GM21528 (cell line): ENCODE data around the gene ARHGAP4.

ENCODE experiments used
- ATAC-seq: cut with Tn5 transposase; IDR thresholded peaks from one replicate; pipeline ENCODE4 v1.9.1; 2021; ENCODE audit warnings: mild to moderate bottlenecking, moderate library complexity; ENCODE audit not compliant: unreplicated experiment, low FRiP score

ARHGAP4 gene

DNA sequence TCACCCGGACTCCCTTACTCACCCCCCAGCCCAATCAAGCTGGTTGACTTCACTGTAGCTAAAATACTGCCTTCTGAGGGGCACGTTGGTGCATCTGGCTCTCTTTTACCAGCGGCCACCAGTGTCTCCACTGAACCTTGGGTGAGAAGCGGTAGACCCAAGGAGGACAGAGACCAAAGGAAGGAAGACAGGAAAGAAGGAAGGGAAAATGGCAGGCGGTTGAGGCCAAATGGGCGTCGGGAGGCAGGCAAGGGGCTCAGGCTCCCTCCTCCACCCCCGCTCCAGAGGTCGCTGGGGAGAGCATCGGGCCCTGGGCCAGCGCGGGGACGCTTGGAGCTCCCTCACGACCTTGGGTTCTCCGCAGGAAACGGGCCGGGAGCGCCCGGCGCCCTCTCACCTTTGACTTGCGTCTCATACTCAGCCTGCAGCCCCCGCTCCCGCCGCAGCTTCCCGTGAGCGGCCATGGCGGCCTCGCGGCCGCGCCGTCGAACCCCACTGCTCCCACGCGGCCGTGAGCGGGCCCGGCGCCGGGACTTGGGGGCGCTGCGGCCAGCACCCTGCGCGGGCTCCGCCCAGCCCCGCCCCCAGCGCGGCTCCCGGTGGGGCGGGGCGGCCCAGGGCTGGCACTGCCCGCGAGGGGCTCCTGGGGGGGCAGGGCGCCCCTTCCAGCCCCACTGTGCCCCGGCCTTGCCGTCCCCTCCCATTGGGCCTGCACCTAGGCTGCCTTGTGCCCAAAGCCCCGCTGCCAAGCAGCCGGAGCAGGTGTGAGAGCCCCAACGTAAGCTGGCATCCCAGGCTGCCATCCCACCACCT lies at the start of gene ARHGAP4:
Gene ARHGAP4, minus strand, starts transcription at position 526 of the 813 bp plus-strand sequence. Its CDS starts 62 bp downstream, at position 464.
- no peak for ATAC-seq

DNA sequence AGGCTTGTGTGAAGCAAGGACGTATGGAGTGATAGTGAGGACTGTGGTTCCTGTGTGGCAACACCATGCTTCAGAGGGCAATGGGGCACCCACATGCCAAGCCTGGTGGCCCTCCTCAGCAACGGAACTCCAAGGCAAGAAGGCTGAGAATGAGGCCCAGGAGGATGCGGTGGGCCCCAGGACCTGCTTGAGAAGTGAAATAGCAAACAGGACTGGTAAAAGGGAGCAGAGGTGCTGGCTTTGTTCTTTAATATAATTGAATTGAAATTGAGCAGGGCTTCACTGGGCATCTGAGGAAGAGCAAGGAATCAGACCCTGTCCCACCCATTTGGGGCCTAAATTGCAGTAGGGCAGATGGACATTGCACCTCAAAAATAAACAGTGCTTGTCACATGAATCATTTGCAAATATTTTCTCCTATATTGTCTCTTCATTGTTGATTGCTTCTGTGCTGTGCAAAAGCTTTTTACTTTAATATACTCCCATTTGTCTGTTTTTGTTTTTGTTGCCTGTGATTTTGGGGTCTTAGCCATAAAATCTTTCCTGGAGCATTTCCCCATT lies 48.7 kb upstream of the ARHGAP4 start:
- ATAC-seq, result no peak

DNA sequence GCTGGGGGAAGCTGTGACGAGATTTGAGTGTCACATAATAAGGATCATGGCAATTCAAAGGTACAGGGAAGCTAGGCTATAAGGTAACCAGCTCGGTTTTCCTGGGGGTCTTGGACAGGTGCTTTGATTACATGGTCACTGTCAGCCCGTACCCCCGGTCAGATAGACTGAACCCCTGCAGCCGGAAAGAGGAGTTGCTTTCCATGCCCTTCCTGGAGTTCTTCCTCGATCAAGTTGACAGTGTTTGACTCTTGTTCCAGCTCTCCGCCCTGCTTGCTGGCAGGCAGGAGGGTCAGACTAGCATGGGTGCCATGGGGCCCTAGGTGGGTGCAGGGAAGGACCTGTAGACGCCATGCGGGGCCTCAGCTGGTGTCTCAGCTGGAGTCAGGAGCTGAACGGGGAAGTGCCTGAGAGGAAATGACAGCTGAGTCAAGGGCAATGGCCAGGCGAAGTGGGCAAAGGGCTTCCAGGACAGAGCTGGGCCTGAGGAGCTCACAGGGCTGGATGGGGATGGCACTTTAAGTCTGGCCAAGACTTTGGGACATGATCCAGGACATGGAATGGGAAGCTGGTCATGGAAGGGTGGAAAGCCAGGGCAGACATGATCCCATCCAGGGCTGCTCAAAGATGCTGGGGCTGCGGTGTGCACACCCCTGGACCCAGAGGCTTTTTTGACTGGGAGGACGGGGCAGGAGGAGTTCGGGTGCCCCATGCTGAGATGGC lies 48.1 kb upstream of the ARHGAP4 start:
- no peak for ATAC-seq

DNA sequence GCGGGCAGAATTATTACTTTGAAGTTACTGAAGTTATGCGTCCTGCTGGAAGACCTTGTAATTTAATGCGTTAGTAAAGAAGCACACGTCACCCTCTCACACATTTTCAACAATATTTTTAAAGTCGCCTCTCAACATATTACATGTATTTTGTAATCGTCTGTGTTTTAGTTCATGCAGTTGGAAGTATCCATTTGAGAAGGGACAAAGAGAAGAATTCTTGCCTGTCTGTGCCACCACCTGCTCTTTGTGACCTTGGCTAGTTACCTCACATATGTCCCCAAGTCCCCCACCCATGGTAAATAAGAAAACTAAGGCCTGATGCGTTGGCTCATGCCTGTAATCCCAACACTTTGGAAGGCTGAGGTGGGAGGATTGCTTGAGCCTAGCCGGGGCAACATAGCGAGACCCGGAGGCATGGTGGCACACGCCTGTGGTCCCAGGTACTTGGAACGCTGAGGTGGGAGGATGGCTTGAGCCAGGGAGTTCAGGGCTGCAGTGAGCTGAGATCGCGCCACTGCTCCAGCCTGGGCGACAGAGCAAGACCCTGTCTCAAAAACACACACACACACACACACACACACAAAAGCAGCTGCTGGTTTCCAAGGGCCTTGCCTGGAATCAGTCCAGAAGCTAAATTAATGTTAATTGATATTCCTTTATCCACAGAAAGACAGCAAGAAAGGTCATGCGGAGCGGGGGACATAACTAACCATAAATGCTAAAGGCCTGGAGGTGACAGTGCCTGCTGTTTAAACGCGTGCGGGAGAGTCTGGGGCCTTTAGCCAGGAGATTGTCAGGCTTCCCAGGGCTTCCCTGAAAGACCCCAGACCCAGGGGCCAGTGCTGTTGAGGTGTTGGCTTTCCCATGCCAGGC lies 47.3 kb upstream of the ARHGAP4 start:
- no peak for ATAC-seq

DNA sequence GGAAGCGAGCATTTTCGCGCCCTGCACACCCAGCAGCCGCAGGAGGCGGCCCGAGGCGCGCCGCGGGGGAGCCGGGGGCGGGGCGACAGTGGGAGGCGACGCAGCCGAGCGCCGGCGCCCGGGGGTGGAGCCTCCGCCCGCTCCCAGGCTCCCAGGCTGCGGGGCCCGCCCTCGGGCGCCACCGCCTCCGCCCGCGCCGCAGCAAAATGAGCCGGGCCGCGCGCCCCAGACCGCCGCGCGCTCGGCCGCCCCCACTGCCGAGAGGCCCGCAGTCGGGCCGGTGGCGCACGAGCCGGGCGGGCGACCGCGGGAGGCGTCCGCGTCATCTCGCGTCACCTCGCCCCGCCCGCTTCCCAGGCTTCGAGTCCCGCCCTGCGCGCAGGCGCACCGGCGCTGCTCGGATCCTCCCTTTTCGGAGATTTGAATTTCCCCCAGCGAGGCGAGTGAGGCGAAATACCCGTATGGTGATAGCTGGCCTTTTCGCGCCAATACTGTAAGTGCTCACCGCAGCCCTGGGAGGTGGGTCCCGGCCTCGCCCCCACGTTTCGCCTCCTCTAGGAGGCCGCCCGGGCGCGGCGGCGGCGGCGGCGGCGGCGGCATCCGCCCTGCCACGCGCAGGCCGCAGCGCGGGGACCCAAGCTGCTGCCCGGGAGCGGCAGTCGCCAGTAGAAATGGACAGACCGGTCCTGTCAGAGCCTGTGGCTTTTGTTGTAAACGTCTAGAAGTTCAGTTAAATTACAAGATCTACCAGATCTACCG lies 46.5 kb upstream of the ARHGAP4 start, which contains the start of gene TMEM187:
Gene TMEM187, plus strand, starts transcription at position 387 of the 759 bp plus-strand sequence. CDS start 9,309 bp downstream, outside the sequence.
- ATAC-seq, result peak; percentile 50

DNA sequence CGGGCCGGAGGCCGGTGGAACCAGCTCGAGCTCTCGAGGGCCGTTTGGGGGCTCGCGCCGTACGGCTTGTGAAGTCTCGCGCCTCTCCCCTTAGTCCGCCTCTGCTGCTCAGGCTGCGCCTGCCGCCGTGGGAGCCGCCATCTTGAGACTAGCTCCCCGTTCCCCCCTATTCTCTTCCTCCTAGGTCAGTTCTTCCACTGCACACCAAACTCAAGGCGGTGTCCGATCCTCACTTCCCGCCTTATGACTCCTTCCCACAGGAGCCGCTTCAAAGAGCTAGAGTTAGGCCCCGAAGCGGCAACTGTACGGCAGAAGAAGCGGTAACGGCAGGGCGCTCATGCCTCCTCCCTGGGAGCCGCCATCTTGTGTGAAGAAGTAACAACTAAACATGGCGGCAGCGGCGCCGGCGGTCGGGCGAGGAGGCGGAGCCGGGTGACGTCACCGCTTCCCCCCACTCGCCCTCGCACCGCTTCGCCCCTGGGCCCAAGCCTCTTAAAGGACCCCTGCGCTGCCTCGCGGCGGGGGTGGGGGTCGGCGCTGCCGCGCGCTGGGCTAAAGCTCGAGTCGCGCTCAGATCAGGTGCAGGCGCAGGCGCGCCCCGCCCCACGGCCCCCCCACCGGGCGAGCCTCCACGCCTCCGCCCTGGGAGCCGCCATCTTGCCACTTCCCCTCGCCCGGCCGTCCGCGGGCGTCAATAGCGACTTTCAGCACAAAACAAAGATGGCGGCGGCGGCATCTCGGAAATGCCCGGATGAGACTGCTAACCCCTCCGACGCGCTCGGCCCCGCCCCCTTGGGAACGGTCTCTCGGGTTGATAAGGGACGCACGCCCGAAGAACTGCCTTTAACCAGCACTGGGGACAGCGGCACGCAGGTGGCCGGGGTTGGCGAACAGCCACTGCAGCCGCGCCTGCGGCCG lies 45.6 kb upstream of the ARHGAP4 start, which contains the start of gene HCFC1:
Gene HCFC1, minus strand, starts transcription at position 369 of the 918 bp plus-strand sequence. CDS start 978 bp downstream, outside the sequence.
- peak; percentile 52 for ATAC-seq

DNA sequence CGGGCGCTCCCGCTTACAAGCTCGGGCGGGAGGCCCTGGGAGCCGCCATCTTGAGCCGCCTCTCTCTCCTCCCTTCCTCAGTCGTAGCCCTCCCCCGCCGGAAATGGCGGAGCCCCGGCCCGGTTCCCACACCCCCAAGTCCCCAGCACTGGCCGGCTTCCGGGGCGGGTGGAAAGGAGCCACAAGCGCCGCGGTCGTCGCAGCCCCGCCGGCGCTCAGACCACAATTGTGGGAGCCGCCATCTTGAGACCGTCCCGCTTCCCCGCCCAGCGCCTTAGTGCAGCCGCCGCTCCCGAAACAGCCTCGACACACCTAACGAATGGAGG lies 45.0 kb upstream of the ARHGAP4 start:
- ATAC-seq, result peak; percentile 24

DNA sequence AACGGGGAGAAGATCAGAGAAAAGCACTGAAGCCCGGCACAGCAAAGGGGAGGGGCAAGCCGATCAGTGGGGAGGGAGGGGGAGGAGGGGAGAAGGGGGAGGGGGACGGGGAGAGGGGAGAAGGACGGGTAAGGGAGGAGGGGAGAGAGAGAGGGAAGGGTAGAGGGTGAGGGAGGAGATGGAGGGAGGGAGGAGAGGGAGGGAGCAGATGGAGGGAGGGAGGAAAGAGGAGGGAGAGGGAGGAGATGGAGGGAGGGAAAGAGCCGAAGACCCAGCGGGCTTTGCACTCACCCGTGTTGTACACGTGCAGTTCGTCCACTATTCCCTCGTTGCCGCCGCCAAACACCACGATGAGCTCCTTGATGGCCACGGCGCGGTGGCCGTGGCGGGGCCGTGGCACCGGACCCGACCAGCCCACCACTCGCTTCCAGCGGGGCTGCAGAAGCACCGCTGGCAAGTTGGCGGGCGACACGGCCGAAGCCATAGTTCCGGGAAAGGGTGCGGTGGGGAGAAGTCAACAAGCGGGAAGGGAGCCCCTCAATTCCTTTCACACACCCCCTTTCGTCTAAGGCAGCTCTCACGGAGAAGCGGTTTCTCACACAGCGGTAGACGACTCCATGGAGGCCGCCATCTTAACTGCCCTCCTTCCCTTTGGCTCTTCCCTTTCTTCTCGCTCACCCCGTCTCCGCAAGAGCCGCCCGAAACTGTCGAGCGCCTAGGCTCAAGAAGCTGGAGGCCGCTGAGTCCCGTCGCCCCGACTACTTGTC lies 44.5 kb upstream of the ARHGAP4 start:
- no peak for ATAC-seq

DNA sequence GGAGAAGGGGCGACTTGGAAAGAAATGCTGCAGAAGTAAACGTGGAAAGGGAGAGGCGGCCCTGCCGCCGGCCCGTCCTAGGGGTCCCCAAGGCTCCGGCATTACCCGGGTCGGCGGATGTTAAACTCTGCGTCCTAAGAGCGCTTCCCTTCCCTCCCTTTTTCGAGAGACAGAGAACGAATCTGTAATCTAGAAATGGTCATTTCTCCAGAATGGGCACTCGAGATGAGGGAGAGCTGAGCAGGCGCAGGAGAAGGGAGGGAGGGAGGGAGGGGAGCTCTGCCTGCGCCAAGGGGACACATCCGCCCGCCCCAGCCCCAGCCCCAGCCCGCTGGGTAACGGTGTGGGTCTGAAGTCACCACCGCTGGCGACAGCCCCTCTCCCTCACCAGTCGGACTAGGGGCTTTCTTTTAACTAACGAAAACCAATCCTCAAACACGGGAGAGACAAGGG lies 43.9 kb upstream of the ARHGAP4 start:
- ATAC-seq, result no peak

DNA sequence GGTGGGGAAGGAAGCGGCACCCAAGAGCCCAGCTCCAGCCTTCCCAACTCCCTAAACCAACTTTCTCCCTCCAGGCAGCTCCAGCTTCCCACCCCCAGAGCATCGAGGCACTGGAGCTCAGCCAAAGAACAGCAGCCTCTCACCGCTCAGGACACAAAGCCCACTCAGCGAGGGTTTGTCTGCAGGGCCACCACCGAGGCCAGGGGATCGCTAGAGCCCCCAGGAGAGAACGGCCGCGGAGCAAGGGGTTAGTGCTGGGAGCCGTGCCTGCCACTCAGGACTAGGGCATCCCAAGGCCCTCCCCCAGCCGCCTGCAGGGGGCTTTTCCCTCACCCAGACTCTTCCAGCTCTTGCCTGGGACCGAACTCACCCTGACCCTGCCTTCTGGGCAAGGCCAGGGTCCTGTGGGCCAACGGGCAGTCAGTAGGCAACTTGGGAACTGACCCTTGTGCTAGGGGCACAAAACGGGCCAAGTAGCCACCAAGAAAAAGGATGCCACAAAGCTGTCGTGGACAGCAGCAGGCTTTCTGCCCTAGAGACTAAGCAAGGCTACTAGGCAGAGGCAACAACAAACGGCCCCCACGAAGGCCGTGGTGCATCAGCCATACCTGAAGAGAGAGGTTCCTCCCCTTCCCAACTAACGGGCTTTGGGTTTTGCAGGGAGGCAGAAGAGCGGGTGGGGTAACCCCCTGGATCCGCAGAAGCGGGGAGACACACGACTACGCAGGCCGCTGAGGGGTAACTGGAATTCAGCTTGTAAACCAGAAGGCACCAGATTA lies 43.2 kb upstream of the ARHGAP4 start:
- ATAC-seq, result no peak

DNA sequence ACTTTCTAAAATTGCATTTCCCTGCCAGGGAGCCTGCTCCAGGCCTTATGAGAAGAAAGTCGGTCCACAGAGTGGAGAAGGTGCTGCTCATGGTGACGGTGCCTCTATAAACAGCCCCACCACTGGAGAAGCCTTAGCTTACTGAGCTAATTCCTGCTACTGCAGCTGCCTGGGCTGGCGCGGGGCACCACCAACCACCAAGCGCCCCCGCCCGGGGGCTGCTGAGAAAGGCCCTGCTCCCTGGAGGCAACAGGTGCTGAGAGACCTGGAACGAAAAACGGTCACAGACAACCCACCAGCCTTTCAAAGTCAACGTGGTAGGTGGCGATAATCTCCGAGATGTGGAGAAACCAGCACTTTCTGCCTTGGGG lies 42.7 kb upstream of the ARHGAP4 start:
- no peak for ATAC-seq

DNA sequence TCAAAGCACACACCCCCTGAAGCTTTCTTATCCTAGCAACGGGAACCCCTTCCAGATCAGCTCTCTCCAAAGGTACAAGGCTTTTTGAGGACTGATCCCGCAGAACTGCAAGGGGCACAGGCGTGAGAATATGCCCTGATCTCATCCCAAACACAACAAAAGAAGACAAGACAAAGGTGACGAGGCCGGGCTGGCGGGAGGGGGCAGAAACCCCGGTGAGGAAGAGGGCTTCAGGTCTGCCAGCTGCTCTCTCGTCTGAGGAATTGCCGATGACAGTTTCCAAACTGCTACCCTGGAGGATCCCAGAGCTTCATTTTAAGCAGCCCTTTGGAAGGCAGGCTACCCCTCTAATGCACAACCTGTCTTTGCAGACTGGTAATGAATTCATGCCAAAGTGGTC lies 42.2 kb upstream of the ARHGAP4 start:
- no peak for ATAC-seq

DNA sequence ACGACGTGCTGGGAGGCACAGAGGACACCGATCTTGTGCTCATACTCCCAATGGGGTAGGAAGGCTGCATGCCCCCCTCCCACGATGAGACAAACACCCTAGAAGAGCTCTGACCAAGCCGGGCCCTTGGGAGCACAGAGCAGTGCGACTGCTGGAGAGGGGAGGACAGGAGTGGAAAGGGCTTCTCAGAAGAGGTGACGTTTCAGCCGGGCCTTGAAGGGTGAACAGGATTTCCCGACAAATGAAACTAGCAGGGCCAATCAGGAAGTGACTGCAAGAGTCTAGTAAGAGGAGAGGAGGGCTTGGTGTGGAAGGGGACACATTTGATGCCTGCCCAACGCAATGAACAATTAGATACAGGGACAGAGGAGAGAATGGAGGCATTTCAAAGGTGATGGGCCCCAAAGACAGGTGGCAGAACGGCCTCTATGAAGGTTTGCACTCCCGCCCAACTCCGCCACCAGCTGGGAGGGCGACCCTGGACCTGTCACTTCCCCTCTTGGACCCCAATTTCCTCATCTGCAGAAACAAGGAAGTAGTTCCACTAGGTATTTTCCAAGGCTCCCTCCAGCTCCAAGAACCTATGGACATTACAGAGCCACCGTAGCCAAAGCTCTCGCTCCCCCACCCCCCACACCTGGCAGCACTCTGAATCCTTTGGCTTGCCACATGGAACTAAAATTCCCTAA lies 41.6 kb upstream of the ARHGAP4 start:
- ATAC-seq, result no peak

DNA sequence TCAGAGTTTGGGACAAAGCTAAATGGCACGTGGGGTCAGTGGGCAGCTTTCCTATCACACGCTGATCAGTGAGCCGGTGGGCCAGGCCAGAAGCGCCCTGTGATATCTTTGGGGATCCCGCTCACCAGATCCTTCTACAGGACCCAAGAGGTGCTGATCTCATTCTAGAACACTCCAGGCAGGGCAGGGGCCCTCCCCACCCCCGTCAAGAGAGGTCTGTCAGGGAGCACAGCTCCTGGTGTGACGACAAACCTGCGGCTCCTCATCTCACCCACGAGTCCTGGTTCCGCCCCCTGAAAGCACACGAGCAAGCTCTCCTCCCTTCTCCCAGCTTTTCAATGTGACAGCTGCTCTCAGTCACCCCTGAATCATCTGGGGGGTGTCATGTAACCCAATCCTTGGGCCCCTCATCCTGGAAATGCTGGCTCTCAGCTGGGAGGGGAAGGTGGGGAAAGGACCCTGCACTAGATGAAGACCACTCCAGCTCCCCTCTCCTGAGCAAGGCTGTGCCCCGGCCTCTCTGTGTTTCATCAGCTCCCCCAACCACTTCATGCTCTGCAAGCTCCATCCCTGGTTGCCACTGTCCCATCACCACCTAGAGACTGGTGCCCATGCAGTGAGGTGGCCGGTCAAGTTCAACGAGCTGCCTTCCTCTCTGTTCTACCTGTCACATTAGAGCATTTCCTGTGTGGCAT lies 40.9 kb upstream of the ARHGAP4 start:
- no peak for ATAC-seq

DNA sequence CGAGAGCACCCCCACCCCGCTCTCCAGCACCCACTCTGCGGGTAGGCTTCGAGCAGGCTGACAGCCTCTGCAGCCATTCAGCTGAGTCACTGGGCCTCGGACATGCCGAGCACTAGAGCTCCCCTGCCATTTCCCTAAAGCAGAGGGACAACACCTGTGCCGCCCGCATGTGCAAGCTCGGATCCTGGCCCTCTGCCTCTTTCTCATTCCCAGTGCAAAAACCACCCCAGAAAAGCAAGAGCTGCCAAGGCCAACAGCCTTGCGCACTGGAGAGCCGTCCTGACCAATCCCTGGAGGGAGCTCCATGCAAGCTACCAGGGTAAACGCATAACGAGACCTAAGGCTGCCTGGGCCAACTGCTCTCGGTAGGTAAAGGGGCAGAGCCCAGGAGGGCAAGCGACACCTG lies 40.2 kb upstream of the ARHGAP4 start:
- ATAC-seq, result no peak

DNA sequence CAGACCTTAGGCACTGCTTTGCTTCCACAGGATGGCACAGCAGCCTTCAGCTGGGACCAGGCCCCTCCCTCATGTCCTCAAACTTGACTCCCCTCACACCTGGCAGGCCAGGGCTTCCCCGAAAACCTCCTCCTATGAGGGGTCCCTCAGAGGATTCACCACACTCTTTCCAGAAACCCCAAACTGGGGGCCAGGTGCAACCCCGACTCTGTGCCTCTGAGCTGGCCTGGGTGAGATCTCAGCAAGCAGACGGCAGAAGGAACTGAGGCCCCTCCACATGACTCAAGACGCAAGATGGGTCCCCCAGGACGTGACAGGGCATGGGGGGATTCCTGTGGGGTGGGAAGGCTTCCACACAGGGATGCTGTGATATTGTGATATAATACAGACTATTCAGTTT lies 39.3 kb upstream of the ARHGAP4 start:
- ATAC-seq, result no peak
